Lower leg skin (tissue), 3 donors: ENCODE results near the gene DNAJC4.

Source experiments
- POLR2A ChIP-seq, 2 donors: fragments of 450-650 bp; IDR thresholded peaks; one replicate each; pipeline ENCODE4 v1.6.1; 2016 to 2017; ENCODE audit warnings: antibody characterized with exemption in 2 of 2, mild to moderate bottlenecking in 1 of 2, moderate library complexity in 1 of 2
- TF ChIP-seq, protein P1 (sequence below), 3 donors: fragments of 450-650 bp; IDR thresholded peaks; one replicate each; pipeline ENCODE4 v1.5.1; 2016; ENCODE audit warnings: antibody characterized with exemption in 3 of 3, mild to moderate bottlenecking in 3 of 3, moderate library complexity in 2 of 3

DNA sequence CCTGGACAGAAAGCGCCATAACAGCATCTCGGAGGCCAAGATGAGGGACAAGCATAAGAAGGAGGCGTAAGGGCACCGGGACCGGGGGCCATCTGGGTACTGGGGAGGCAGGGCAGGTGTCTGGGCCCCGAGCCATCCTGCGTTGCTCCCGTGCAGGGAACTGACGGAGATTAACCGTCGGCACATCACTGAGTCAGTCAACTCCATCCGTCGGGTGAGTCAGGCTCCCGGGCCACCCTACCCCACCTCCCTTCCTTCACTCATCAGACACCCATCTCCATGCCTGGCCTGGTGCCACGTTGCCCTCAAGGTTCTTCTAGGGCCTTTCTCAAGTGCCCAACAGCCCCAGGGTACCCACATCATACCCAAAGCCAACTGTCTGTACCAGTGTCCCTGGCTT, 36.0 kb downstream of the DNAJC4 start:
- TF ChIP-seq POLR2A (IDR thresholded peaks at IDR 0.05), result no peak
- TF ChIP-seq, protein P1, sequence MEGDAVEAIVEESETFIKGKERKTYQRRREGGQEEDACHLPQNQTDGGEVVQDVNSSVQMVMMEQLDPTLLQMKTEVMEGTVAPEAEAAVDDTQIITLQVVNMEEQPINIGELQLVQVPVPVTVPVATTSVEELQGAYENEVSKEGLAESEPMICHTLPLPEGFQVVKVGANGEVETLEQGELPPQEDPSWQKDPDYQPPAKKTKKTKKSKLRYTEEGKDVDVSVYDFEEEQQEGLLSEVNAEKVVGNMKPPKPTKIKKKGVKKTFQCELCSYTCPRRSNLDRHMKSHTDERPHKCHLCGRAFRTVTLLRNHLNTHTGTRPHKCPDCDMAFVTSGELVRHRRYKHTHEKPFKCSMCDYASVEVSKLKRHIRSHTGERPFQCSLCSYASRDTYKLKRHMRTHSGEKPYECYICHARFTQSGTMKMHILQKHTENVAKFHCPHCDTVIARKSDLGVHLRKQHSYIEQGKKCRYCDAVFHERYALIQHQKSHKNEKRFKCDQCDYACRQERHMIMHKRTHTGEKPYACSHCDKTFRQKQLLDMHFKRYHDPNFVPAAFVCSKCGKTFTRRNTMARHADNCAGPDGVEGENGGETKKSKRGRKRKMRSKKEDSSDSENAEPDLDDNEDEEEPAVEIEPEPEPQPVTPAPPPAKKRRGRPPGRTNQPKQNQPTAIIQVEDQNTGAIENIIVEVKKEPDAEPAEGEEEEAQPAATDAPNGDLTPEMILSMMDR (IDR thresholded peaks at IDR 0.05), result no peak
